OCI-M2 (cell line): Measurements from ENCODE around the gene IGSF8.
"Not testable (repeated sequence)": the region's sequence is repeated elsewhere in the genome, so short reads cannot be mapped to it uniquely, and the experiment has no call there.

ENCODE experiments used
- DNase-seq: peaks from one replicate; lab custom pipeline; 2025; ENCODE audit not compliant: unreplicated experiment; lab: John Stamatoyannopoulos, UW

The IGSF8 gene

DNA sequence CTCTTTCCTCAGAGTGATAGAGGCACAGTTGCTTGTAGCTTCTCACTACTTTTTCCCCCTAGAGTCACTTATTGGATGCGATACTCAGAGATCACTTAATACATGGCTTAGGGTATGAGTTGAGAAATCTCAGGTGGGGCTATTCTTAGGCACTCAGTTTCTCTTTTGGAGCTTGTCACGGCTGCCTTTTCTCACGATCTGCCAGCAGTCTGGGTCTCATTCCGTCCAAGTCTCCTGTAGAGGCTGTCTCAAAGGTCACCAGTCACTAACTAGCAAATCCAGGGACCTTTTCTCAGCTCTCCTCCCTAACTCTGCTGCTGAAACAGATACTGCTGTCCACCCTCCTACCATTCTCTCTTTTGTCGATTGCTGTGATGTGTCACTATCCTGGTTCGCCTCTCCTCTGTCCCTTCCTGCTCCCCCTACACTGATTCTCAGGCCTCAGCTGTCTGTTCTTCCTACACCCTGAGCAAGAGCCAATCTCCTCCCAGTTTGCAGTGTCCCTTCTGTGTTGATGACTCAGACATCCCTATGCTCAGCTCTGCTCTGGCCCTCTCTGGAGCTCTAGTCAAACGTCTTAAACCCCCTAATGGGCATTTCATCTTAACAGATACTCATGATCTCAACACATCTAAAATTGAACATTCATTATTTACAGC is 29.6 kb upstream of the IGSF8 start:
- DNase-seq: no peak

DNA sequence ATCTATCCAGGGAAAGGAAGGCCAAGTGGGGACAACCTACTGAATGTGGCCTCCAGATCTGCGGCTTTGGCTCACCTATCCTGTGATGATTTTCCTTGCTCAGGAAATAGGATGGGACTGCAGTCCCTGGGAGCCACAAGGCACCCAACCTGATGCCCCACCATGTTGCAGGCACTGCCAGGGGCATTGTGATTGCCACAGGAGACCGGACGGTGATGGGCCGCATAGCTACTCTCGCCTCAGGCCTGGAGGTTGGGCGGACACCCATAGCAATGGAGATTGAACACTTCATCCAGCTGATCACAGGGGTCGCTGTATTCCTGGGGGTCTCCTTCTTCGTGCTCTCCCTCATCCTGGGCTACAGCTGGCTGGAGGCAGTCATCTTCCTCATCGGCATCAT is 29.0 kb upstream of the IGSF8 start:
- no peak for DNase-seq

DNA sequence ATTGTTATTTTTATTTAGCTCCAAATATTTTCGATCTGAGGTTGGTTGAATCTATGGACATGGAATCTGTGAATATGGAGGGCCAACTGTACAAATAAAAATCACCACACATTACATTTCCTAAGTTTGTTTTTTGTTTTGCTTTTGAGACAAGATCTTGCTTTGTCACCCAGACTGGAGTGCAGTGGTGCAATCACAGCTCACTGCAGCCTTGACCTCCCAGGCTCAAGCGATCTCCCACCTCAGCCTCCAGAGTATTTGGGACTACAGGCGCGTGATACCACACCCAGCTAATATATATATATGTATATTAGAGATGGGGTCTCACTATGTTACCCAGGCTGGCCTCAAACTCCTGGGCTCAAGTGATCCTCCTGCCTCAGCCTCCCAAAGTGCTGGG is 27.9 kb upstream of the IGSF8 start:
- DNase-seq: not testable (repeated sequence)

DNA sequence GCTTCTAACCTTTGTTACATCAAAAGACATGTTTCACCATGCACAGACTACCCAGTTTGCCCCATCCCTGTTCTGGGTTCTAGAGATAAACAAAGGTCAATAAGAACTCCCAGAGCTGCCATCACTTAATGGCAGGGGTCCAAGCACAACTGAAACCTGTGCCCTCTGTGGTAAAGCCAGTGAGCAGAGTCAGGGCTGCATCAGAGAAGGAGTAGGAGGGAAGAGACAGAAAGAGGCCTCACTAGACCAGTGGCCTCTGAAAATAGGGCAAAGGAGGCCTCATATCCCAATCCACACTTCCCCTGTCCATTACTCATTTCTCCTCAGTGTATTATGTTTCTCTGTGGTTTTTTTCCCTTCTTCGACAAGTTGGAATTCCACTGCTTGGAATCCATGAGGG is 27.3 kb upstream of the IGSF8 start:
- no peak for DNase-seq

DNA sequence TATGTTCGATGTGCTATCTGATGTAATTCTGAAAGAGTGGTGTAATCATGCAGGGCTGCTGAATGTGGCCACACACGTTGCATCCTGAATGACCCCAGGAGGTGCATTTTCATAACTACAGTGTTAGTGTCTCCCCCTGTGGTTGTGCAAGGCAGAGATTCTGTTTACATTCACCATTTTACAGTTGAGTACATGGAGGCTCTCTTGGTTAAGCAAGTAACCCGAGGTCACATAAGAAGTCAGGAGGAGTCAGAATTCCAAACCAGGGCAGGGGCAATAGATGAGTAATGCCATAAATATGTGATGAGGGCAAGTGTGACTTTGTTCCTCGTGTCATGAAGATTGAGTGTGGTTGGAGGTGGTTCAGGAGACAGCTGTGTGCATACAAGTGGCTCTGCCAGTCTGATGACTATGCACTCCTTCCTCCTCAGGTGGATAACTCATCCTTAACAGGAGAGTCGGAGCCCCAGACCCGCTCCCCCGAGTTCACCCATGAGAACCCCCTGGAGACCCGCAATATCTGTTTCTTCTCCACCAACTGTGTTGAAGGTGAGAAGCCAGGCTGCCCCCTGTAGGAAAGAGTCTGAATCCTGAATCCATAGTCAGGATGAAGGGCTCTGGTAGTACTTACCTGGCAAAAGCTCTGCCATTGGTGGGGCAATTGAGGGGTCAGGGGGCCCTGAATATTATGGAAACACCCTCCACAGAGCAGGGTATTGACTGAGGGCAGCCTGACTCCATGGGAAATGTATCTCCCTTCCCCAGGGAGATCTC is 26.5 kb upstream of the IGSF8 start:
- no peak for DNase-seq

DNA sequence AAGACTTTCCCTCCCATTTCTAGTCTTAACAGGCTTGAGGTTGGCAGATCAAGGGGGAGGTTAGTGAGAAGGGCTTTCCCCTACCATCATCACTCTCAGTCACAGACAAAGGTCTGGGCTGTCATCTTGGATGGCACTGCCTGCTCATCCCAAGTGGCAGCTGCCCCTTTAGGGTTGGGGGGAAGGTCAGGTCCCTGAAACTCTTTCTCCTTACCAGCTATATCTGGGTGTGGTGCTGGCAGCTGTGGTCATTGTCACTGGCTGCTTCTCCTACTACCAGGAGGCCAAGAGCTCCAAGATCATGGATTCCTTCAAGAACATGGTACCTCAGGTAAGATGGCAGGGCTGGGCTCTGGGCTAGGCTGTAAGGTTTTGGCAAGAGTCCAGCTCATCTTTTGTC is 25.3 kb upstream of the IGSF8 start:
- DNase-seq: no peak

DNA sequence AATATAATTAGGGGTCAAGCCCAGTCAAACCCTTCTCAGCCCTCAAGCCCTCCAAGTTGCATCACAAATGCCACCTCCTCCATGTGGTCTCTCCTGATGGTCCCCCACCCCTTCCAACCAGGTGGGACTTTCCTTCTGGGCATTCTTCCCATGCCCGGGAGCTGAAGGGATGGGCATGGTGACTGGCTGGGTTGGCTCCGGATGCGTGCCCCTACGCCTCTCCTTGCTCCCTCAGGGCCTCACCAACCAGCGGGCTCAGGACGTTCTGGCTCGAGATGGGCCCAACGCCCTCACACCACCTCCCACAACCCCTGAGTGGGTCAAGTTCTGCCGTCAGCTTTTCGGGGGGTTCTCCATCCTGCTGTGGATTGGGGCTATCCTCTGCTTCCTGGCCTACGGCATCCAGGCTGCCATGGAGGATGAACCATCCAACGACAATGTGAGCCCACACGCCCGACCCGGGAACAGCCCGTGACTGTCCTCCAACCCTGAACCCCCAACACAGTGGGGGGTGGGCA is 24.6 kb upstream of the IGSF8 start:
- DNase-seq: no peak

DNA sequence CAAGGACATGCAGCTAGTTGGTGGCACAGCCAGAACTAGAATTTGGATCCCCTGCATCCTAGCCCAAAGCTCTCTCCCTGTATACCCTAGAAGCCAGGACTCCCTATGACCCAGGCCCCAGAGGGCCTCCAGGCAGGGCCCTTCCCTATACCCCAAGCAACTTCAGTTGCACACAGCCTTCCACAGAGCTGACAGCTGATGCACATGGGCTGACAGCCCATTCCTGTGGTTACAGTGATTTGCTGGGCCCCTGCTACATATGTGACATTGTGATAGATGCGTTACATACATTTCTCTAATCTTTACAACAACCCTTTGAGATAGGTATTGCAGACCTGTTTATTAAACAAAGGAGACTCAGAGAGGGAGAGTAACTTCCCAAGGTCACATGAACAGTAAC is 23.0 kb upstream of the IGSF8 start:
- DNase-seq: no peak

DNA sequence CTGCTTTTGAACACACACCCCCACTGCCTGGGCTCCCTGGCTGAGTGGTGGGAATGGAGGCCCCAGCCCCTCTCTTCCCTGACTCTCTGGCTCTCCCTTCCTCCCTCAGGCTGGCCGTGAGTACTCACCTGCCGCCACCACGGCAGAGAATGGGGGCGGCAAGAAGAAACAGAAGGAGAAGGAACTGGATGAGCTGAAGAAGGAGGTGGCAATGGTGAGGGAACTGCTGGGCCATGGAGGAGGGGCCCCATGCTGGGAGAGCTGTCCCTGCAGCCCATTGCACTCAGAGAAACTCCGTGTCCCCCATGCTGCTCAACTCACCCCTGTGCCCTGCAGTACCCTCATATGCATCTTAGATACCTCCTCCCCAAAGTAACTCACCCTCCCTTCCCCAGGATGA is 22.4 kb upstream of the IGSF8 start:
- DNase-seq: no peak

DNA sequence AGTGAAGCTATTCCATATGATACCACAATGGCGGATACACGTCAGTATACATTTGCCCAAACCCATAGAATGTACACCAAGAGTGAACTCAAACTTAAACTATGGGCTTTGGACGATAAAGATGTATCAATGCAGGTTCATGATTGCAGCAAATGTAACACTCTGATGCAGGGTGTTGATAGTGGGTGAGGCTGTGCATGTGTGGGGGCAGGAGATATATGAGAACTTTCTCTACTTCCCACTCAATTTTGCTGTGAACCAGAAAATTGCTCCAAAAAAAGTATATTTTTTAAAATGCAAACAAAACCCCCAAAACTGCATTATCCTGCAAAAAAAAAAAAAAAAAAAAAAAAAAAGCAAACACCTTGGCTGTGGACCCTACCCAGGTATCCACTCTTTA is 20.5 kb upstream of the IGSF8 start:
- no peak for DNase-seq

DNA sequence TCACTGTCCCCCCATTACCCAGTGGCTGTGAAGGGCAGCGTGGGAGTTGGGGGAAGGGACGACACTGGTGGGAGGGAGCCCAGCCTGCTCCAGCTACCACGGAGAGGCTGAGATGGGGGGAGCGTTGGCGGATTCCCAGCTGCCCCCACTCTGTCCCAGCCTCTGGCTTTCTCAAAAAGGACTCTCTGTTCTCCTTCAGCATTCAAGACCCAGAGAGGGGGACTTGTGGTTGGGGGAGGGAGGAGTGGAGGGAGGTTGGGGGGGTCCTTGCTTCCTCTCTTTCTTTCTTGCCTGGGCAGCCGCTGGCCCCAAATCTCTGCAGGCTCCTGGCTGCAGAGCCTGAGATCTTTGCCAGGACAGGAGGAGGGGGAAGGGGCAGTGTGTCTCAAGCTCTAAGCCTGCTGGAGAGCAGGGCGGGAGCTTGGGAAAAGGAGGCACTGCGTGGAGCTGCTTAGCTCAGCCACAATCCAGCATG is 19.3 kb upstream of the IGSF8 start:
- DNase-seq: no peak

DNA sequence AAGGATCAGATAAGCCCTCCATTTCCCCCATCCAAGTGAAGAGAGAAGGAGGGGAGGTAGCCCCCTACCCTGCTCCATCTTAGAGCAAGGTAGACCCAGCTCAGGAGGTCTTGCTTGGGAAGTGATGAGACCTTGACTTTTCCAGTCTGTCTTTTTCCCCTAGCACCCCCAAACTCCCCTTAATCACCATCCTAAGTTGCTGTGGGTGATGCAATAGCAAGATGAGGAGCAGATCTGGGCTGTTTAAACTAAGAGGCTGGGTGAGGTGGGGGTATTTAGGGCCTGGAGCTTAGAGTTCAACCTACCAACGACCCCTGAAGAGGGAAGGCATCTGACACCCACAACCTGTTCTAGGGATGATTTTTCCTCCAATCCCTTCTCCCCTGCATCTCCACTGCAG is 18.9 kb upstream of the IGSF8 start:
- no peak for DNase-seq

DNA sequence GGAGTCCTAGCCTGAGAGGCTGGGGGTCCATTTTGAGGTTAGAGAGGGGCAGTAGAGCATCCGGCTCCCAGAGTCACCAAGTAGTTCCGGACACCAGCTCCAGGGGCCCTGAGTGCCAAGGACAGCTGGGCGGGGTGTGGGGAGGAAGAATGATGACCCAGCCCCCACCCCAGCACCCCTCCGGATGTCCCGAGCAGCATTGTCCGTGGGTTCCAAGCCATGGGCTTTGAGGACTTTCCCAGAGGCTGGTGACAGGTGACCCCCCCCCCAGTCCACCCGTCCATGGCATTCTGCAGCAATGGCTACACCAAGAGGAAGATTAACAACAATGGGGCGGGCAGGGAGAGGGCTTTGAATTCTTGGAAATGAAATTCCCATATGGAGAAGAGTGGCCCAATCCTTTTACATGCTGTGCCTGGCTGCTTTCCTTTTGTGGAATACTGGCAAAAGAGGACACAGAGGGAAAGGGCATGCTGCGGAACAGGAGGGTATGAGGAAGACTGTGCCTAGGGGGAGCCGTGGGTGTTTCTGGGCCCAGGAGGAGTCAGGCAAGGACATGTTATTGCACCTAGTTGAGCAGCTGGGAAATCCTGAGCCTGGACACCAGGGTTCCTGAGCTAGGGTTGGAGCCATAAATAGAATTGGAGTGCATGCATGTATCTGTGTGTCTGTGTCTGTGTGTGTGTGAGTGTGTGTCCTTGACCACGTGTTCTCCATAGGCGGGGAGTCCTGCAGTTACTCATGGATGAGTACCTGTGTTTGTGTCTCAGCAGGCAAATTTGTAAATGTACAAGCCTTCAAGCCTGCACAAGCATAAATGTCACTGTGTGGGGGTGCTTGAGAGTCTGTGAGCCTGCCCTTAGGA is 18.1 kb upstream of the IGSF8 start:
- DNase-seq: no peak

DNA sequence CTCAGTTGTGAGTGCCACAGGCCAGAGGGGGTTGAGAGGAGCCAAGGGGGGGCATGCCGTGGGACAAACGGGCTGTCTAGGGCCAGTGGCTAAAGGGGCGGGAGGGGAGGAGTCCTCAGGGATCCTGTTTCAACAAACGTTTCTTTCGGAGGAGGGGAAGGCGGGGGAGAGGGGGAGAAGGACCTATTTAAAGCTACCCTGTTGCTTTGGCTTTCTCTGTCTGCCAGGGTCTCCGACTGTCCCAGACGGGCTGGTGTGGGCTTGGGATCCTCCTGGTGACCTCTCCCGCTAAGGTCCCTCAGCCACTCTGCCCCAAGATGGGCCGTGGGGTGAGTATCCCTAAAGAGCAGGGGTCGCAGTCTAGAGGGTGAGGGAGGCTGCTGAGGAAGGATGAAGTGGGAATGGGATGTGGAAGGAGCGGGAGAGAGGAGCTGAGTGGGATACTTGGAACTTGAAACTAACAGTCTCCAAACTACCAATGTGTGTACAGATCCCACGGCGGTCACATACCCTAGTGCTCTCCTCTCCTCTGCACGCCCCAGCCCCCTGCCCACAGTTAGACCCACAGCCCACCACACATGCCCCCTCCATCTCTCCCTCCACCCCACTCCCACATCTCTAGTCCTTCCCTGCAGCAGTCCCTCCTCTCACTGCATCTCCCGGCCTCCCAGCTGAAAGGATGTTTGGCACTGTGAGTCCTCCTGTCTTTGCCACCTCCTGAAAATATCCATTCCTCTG is 17.3 kb upstream of the IGSF8 start, which contains the start of gene ATP1A2:
ATP1A2 (plus strand) TSS at position 215 of the 738 bp plus-strand sequence; CDS start at position 318, 103 bp downstream.
- DNase-seq: no peak

DNA sequence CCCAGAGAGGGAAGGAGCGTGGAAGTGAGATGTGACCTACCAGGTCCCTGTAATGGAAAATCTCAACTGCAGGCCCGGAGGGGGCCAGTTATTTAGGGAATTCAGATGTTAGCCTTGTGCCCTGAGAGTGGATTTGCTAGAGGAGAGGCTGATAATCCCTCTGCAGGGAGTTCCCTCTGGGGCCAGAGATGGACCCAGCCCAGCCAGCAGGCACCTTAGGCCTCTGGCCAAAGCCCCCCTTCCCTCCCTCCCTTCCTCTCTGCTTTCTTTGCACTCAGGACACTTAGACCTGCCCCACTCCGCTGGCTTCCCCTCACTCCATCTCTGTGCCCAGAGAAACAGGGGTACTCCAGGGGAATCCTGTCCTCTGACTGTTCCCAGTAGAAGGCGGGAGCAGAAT is 15.7 kb upstream of the IGSF8 start:
- no peak for DNase-seq

DNA sequence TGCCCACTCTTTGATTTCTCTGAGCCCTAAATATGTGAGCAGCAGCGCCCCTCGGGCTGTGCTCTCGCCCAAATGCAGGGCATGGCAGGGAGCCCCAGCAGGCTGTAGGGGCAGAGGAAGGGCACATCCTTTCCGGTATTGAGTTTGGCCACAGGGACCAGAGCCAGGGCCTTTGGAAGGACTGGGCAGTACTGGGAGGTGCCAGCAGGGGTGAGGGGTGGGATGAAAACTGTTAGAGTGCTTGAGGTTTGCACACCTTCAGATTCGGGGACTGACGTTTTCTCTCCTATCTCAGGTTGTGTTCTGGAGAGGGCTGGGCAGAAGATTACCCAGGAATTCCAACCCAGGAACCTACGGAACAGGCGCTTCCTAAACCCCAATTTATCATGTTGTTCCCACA is 15.0 kb upstream of the IGSF8 start:
- no peak for DNase-seq

DNA sequence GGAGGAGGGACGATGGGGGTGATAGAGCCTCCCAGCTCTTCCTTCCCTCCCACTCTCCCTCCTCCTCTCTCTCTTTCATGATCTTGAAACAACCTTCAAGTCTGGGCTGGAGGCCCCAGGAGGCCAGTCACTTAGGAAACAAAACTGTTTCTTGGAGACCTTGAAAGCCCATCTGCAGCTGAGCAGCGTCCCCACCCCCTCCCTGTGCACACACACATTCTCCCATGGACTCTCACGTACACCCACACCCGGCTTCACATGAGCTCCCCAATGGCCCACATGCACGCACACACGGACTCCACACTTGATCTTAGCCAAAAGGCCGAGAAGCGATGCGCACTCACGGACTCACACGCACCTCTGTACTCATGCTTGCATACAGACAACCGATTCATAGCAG is 13.9 kb upstream of the IGSF8 start:
- no peak for DNase-seq

DNA sequence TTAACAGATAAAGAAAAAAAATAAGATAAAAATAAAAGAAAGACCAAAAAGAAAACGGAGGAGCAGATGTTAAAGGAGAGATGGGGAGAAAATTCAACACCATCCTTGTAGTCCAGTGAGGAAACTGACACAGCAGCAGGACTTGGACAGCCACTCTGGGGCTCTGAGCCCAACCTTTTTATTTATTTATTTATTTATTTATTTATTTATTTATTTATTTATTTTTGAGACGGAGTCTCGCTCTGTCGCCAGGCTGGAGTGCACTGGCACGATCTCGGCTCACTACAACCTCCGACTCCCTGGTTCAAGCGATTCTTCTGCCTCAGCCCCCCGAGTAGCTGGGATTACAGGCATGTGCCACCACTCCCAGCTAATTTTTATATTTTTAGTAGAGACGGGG is 13.0 kb upstream of the IGSF8 start:
- not testable (repeated sequence) for DNase-seq

DNA sequence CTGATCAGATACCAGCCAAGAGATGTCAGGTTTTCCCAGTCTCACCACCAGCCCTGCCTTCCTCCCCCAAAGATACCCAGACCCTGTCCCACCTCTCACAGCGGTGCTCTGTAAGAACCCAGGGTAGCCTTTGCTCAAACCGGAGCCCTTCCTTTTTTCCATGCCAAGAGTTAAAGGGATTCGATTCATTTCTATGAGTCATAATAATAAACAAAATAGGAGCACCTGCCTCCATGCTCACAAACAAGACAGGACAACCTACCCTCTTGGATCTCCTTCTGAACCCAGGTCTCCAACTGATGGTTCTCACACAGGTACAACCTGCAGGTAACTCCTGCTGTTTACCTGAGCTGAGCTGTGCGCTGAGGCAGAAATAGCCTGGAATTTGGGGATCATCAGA is 11.3 kb upstream of the IGSF8 start:
- DNase-seq: no peak

DNA sequence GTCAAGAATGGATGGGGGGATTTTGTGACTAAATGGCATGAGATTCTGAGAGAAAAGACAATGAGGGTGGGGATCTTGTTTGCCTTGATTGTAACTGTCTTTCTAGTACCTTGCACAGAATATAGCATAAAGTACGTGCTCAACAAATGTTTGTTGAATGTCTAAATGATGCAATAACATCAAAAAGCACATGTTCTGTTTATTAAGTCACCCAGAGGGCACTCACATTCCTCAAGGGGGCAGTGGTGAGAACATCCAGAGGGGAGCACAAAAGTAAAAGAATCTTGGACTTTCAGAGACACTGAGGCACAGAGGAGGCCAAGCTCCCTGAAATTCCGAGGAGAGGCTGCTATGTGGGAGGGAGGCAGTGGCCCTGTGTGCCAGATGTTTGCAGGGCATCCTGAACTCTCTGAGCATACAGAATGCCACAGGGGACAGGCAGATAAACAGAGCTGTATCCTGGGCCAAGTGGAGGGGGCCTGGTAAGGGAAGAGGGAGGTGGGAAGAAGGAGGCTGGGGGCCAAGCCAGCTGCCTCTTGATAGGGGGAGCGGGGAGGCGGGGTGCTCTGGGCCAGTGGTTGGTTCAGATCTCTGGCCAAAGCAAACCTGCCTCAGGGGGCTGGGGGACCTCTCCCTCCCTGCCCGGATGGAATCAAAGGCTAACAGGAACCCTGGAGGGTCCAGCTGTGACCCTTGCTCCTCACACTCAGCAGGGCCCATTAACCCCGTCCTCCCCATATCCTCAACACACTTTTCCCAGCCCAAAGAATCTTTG is 10.7 kb upstream of the IGSF8 start:
- no peak for DNase-seq
